Measurements from ENCODE around the gene CCL13. TPM values are rescaled to one million over a fixed set of nuclear protein-coding genes. Genes with fewer than 3 reads are reported as not detected.

Gene CCL13
- total RNA-seq, 2 experiments from 2014 or later: not detected

GRCh38 chr17:34382621-34383124 lies 26.4 kb downstream of the CCL13 start:
- Mint-ChIP-seq H3K4me1 (peaks cover 34% of the 10 kb centered on the region), H3K27ac (no peak overlapping the region), H3K36me3 (no peaks in the 10 kb centered on the region), H3K9me3 (no peaks in the 10 kb centered on the region), H3K4me3 (peak overlapping the region; percentile 8), H3K27me3 (peaks cover 26% of the 10 kb centered on the region)
- POLR2A ChIA-PET: interaction anchor here (1.2 kb wide), 1 partner anchor 14 kb away, joined by 3 read pairs; no protein-coding TSS in a partner anchor
- DNase-seq: no peak
- ATAC-seq (ENCODE audit: low read depth): peak; percentile 46

GRCh38 chr17:34383216-34383615 lies 26.9 kb downstream of the CCL13 start:
- no peak for DNase-seq
- H3K9me3 Mint-ChIP-seq: no peaks in the 10 kb centered on the region
- POLR2A ChIA-PET: no interaction called here
- H3K27ac Mint-ChIP-seq: no peak overlapping the region
- H3K4me3 Mint-ChIP-seq: peak overlapping the region; percentile 8
- no peaks in the 10 kb centered on the region for H3K36me3 Mint-ChIP-seq
- peaks cover 34% of the 10 kb centered on the region for H3K4me1 Mint-ChIP-seq
- H3K27me3 Mint-ChIP-seq: peaks cover 26% of the 10 kb centered on the region
- ATAC-seq (ENCODE audit: low read depth): no peak

DNA sequence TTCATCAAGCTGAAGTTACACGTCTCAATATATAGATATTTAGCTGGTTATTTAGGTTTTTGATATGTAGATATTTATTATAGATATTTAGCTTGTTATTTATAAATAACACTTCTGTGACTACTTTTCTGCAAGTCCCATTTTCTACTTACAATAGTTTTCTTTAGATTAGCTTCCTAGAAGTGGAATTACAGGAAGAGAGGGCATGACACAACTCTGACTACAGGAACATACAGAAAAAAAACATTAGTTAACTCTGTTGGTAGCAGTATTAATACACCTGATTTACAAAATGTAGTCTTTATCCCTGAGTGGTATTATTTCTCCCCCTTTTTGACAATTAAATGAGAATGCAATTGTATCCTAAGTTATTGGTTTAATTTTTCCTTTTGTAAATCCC lies 28.0 kb downstream of the CCL13 start:
- Mint-ChIP-seq H3K4me1 (peaks cover 29% of the 10 kb centered on the region), H3K27me3 (peaks cover 26% of the 10 kb centered on the region), H3K9me3 (no peaks in the 10 kb centered on the region), H3K27ac (no peak overlapping the region), H3K4me3 (no peak overlapping the region), H3K36me3 (no peaks in the 10 kb centered on the region)
- DNase-seq (no peak), ATAC-seq (ENCODE audit: low read depth) (no peak)
- POLR2A ChIA-PET: interaction anchor here (0.7 kb wide), 1 partner anchor 1002 kb away, joined by 3 read pairs; no protein-coding TSS in a partner anchor

DNA sequence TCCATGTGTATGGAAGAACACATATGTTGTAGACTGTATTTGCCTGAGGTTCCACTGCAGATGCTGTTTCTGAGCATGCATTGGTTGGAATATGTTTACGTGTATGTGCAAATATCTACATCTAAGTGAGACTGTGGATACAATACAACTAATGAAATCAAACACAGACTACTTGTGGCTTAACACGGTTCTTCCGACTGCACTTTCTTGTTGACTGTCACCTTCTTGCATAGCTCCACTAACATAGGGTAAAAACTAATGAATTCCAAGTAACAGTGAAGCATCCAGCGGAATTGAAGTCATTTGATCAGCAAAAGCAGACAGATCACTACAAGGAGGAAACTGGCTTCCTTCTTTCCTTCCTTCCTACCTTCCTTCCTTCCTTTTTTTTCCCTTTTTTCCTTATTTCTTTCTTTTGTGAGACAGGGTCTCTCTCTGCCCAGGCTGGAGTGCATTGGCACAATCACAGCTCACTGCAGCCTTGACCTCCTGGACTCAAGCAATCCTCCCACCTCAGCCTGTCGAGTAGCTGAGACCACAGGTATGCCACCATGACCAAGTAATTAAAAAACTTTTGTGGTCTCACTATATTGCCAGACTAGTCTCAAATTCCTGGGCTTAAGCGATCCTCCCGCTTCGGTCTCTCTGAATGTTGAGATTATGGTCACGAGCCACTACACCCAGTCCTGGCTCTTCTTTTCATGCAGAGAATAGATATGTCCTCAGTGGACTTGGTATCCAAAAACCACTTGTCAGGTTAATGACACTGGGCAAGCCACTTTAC lies 28.7 kb downstream of the CCL13 start:
- Mint-ChIP-seq H3K36me3 (no peaks in the 10 kb centered on the region), H3K27ac (peak overlapping the region; percentile 50), H3K4me1 (peaks cover 29% of the 10 kb centered on the region), H3K9me3 (no peaks in the 10 kb centered on the region), H3K4me3 (no peak overlapping the region), H3K27me3 (peaks cover 24% of the 10 kb centered on the region)
- POLR2A ChIA-PET: no interaction called here
- DNase-seq (no peak), ATAC-seq (ENCODE audit: low read depth) (no peak)

- Mint-ChIP-seq H3K4me1 (peaks cover 30% of the 10 kb centered on the region), H3K9me3 (no peaks in the 10 kb centered on the region), H3K4me3 (no peak overlapping the region), H3K27me3 (peaks cover 26% of the 10 kb centered on the region), H3K27ac (no peak overlapping the region), H3K36me3 (no peaks in the 10 kb centered on the region)
- DNase-seq: no peak
- ATAC-seq (ENCODE audit: low read depth): no peak
- POLR2A ChIA-PET: no interaction called here
Measured at GRCh38 chr17:34386343-34386696, 30.0 kb downstream of the CCL13 start.

DNA sequence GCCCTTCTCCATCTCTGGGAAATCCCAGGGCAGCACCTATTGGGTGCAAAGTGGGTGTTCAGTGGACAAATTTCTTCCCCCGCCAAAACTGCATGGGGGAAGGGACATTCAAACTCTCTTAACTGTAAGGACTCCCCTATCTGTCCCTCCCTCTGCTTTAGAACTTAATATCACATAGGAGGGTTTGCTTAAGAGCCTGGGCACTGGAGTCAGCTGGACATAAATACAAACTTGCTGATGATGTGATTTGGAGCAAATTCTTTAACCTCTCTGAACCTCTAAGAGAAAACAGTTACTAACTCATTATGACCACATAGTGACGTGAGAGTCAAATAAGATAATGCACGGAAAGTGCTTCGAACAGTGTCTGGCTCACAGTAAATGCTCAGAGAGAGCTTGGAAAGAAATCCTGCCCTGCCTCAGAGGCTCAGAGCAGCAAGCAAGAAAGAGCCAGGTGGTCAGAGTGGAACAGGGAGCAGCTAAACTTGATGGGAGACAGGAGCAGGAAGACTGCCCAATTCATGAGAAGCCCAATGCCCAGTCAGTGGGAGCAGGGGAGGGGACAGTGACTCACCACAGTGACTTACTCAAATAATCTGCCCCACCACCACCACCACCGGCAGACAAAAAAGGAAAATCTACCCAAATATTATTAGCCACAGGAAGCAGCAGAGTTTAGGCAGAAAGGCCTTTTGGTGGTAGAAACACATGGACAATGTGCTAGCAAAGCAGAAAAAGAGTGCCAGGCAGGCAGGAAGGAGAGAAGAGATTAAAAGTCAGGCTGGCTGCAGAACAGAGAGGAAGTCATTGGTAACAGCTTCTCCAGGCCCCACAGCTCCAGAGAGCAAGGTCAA lies 30.6 kb downstream of the CCL13 start:
- Mint-ChIP-seq H3K27me3 (peaks cover 25% of the 10 kb centered on the region), H3K9me3 (no peaks in the 10 kb centered on the region), H3K4me3 (no peak overlapping the region), H3K4me1 (peaks cover 30% of the 10 kb centered on the region), H3K27ac (no peak overlapping the region), H3K36me3 (no peaks in the 10 kb centered on the region)
- ATAC-seq (ENCODE audit: low read depth): no peak
- POLR2A ChIA-PET: interaction anchor here (1.5 kb wide), 1 partner anchor 12 kb away, joined by 5 read pairs; no protein-coding TSS in a partner anchor
- no peak for DNase-seq

- no peak for ATAC-seq (ENCODE audit: low read depth)
- POLR2A ChIA-PET: interaction anchor here (1.5 kb wide), 1 partner anchor 11 kb away, joined by 5 read pairs; no protein-coding TSS in a partner anchor
- H3K36me3 Mint-ChIP-seq: no peaks in the 10 kb centered on the region
- H3K9me3 Mint-ChIP-seq: no peaks in the 10 kb centered on the region
- H3K4me3 Mint-ChIP-seq: no peak overlapping the region
- H3K27me3 Mint-ChIP-seq: peaks cover 22% of the 10 kb centered on the region
- no peak for DNase-seq
- peaks cover 26% of the 10 kb centered on the region for H3K4me1 Mint-ChIP-seq
- no peak overlapping the region for H3K27ac Mint-ChIP-seq
Measured at GRCh38 chr17:34387566-34387965, 31.3 kb downstream of the CCL13 start.

DNA sequence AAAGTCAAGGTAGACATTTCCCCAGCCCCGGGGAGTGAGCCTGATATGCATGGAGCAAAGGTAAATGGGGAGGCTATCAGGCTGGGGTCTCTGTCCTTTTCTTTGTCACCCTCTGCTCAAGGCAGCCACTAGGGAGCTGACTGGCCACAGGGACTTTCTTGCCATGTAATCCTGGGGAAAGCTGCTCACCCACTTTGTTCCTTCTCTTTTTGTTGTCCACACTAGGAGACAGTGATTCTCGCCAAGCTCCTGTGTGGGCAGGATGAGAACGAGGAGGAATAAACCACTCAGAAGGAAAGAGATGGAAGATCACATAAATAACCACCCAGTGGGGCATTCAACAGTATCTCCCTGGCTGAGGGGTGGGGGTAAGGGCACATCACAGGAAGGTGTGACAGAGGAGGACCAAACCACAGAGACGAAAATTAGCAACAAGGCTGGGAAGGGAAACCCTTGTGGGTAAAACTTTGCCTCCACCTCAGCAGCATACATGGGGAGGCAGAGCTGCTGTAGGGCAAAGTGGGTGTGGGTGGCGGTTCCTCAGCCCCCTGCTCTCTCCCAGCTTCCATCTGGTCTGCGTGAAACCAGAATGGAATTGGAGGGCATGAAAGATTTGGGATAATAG lies 33.0 kb downstream of the CCL13 start:
- no peak for DNase-seq
- Mint-ChIP-seq H3K9me3 (no peaks in the 10 kb centered on the region), H3K27me3 (peaks cover 22% of the 10 kb centered on the region), H3K27ac (no peak overlapping the region), H3K36me3 (no peaks in the 10 kb centered on the region), H3K4me1 (peaks cover 24% of the 10 kb centered on the region), H3K4me3 (peak overlapping the region; percentile 54)
- ATAC-seq (ENCODE audit: low read depth): peak; percentile 63
- POLR2A ChIA-PET: no interaction called here

- POLR2A ChIA-PET: no interaction called here
- no peaks in the 10 kb centered on the region for H3K36me3 Mint-ChIP-seq
- H3K4me3 Mint-ChIP-seq: no peak overlapping the region
- ATAC-seq (ENCODE audit: low read depth) (no peak), DNase-seq (no peak)
- H3K9me3 Mint-ChIP-seq: no peaks in the 10 kb centered on the region
- H3K27ac Mint-ChIP-seq: no peak overlapping the region
- peaks cover 17% of the 10 kb centered on the region for H3K27me3 Mint-ChIP-seq
- peaks cover 22% of the 10 kb centered on the region for H3K4me1 Mint-ChIP-seq
Measured at GRCh38 chr17:34390649-34391048, 34.4 kb downstream of the CCL13 start.

GRCh38 chr17:34391241-34391640 lies 35.0 kb downstream of the CCL13 start:
- POLR2A ChIA-PET: no interaction called here
- no peaks in the 10 kb centered on the region for H3K36me3 Mint-ChIP-seq

GRCh38 chr17:34393401-34393800 lies 37.1 kb downstream of the CCL13 start:
- no peak overlapping the region for H3K4me3 Mint-ChIP-seq
- peaks cover 24% of the 10 kb centered on the region for H3K4me1 Mint-ChIP-seq
- no peak overlapping the region for H3K27ac Mint-ChIP-seq

More at GRCh38 chr17:34391241-34391640, 35.0 kb downstream of the CCL13 start:
- Mint-ChIP-seq H3K27me3 (peaks cover 13% of the 10 kb centered on the region), H3K4me1 (peaks cover 22% of the 10 kb centered on the region), H3K27ac (no peak overlapping the region), H3K4me3 (no peak overlapping the region), H3K9me3 (no peaks in the 10 kb centered on the region)
- ATAC-seq (ENCODE audit: low read depth): no peak
- no peak for DNase-seq

DNA sequence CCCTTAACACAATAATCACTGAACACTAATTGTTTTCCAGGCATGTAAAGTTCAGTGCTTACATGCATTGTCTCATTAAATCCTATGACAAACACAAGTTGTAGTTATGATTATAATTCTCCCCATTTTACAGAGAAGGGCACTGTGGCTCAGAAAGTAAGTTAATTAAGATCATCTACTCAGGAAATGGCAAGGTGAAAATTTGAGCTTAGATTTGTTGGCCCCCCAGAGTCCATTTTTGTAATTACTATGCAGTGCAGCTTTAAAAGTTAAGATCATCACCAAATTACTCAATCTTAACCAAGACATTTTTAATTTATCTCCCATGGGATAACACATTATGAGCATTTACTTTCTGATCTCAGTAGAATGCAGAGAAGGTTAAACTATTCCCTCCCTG lies 41.0 kb downstream of the CCL13 start:
- no peak for DNase-seq
- Mint-ChIP-seq H3K27ac (peak overlapping the region; percentile 0), H3K4me1 (peaks cover 23% of the 10 kb centered on the region), H3K27me3 (peaks cover 12% of the 10 kb centered on the region), H3K36me3 (no peaks in the 10 kb centered on the region), H3K4me3 (no peak overlapping the region), H3K9me3 (no peaks in the 10 kb centered on the region)
- POLR2A ChIA-PET: no interaction called here
- ATAC-seq (ENCODE audit: low read depth): no peak

More at GRCh38 chr17:34393401-34393800, 37.1 kb downstream of the CCL13 start:
- DNase-seq: no peak
- Mint-ChIP-seq H3K9me3 (no peaks in the 10 kb centered on the region), H3K36me3 (no peaks in the 10 kb centered on the region), H3K27me3 (peaks cover 17% of the 10 kb centered on the region)
- no peak for ATAC-seq (ENCODE audit: low read depth)
- POLR2A ChIA-PET: no interaction called here

GRCh38 chr17:34398990-34399389 lies 42.7 kb downstream of the CCL13 start:
- DNase-seq: no peak
- no peaks in the 10 kb centered on the region for H3K9me3 Mint-ChIP-seq
- H3K36me3 Mint-ChIP-seq: no peaks in the 10 kb centered on the region
- H3K27me3 Mint-ChIP-seq: peaks cover 12% of the 10 kb centered on the region
- ATAC-seq (ENCODE audit: low read depth): peak; percentile 47
- H3K4me3 Mint-ChIP-seq: peak overlapping the region; percentile 17
- POLR2A ChIA-PET: interaction anchor here (1.4 kb wide), 1 partner anchor 11 kb away, joined by 5 read pairs; no protein-coding TSS in a partner anchor
- H3K27ac Mint-ChIP-seq: peak overlapping the region; percentile 5
- H3K4me1 Mint-ChIP-seq: peaks cover 21% of the 10 kb centered on the region
